T-cell (primary cell): ENCODE data around the gene GPHN. TPM values are rescaled to one million over a fixed set of nuclear protein-coding genes. Genes with fewer than 3 reads are reported as not detected.
A peak's percentile ranks its signal among the peaks of the same experiment; 100 is the strongest.

Experiments used
- ATAC-seq, 4 experiments: fragments of 200-7000 bp in 3 of 4; fragments of 150-1000 bp in 1 of 4; cut with Tn5 transposase; replicated peaks in 1 of 4; 1 replicate in 3 of 4; 2 replicates in 1 of 4; pipeline ENCODE4 v1.10.0; 2021; ENCODE audit warnings: moderate library complexity in 3 of 4, mild to moderate bottlenecking in 2 of 4, moderate number of reproducible peaks in 1 of 4
- CTCF ChIA-PET, 2 donors: fragments of 300-600 bp; sonication (Branson Sonifier 250); formaldehyde crosslinking; loops; one replicate each; lab custom pipeline; 2022; ENCODE audit warnings: antibody characterized with exemption in 2 of 2; lab: Charles Lee
- POLR2A ChIA-PET, 2 donors: fragments of 300-600 bp; sonication (Branson Sonifier 250); formaldehyde crosslinking; loops; one replicate each; lab custom pipeline; 2022; ENCODE audit warnings: antibody characterized with exemption in 2 of 2; lab: Charles Lee
- DNase-seq, 35 experiments: peaks; one replicate each; pipeline versions ENCODE4 v3.0.0 to v3.0.0-alpha.2; 2013 to 2023
- H3K27ac ChIP-seq: one replicate; pipeline ENCODE4 v1.5.1; 2013; ENCODE audit warnings: low read length
- H3K27me3 ChIP-seq, 2 experiments: replicated peaks in 1 of 2; 1 replicate in 1 of 2; 2 replicates in 1 of 2; pipeline versions ENCODE4 v1.6.1 to v1.7.0; 2013; ENCODE audit warnings: low read length in 1 of 2, mixed read lengths in 1 of 2; ENCODE audit not compliant: control insufficient read depth in 2 of 2, insufficient read depth in 2 of 2; ENCODE audit errors: extremely low read depth in 1 of 2
- H3K36me3 ChIP-seq, 2 donors: 1 replicate in 1 of 2; 2 replicates in 1 of 2; pipeline versions ENCODE4 v1.6.1 to v1.7.0; 2013; ENCODE audit warnings: low read length in 1 of 2; ENCODE audit not compliant: control insufficient read depth in 2 of 2, insufficient read depth in 1 of 2; ENCODE audit errors: extremely low read depth in 1 of 2
- H3K4me1 ChIP-seq, 2 experiments: 1 replicate in 1 of 2; 2 replicates in 1 of 2; pipeline versions ENCODE4 v1.6.1 to v1.7.0; 2013; ENCODE audit warnings: low read length in 2 of 2, mixed read lengths in 1 of 2; ENCODE audit not compliant: insufficient read depth in 2 of 2, control insufficient read depth in 1 of 2; ENCODE audit errors: extremely low read depth in 1 of 2
- H3K4me3 ChIP-seq, 2 donors: 1 replicate in 1 of 2; 2 replicates in 1 of 2; pipeline versions ENCODE4 v1.5.1 to v1.7.0; 2013; ENCODE audit warnings: mild to moderate bottlenecking in 2 of 2, low read length in 1 of 2, moderate library complexity in 1 of 2; ENCODE audit not compliant: control insufficient read depth in 1 of 2; ENCODE audit errors: extremely low read depth in 1 of 2
- H3K9me3 ChIP-seq: 2 replicates; pipeline ENCODE4 v1.7.0; 2013
- H3K27ac Mint-ChIP-seq, 2 donors: one replicate each; pipeline ENCODE4 v1.8.0; 2020 to 2021; ENCODE audit warnings: mild to moderate bottlenecking in 2 of 2, mixed read lengths in 2 of 2
- H3K27me3 Mint-ChIP-seq, 2 donors: one replicate each; pipeline ENCODE4 v1.8.0; 2021 to 2022; ENCODE audit warnings: mixed read lengths in 2 of 2
- H3K36me3 Mint-ChIP-seq: one replicate; pipeline ENCODE4 v1.8.0; 2021; ENCODE audit warnings: mixed read lengths
- H3K4me1 Mint-ChIP-seq, 3 donors: one replicate each; pipeline ENCODE4 v1.8.0; 2020 to 2022; ENCODE audit warnings: mixed read lengths in 3 of 3, mild to moderate bottlenecking in 1 of 3
- H3K4me3 Mint-ChIP-seq, 3 donors: one replicate each; pipeline ENCODE4 v1.8.0; 2020 to 2022; ENCODE audit warnings: mild to moderate bottlenecking in 3 of 3, mixed read lengths in 3 of 3, moderate library complexity in 3 of 3
- H3K9me3 Mint-ChIP-seq, 3 donors: one replicate each; pipeline ENCODE4 v1.8.0; 2020 to 2022; ENCODE audit warnings: mixed read lengths in 3 of 3
- WGBS: methylation state at CpG from one replicate; pipeline ENCODE4 v1.1.5; 2013; ENCODE audit warnings: missing lambda C conversion rate; ENCODE audit not compliant: insufficient coverage; 5-methylcytosine and 5-hydroxymethylcytosine counted together
- total RNA-seq, 35 experiments: library from RNA in 6 of 35; stranded (reverse) in 6 of 35; fragments of 120-200 nt in 1 of 35; gene quantifications; one replicate each; pipeline versions ENCODE4 v1.2.1 to v1.2.4 and lab custom pipeline; 2013 to 2026

Gene GPHN
- total RNA-seq, 5 donors from 2014 or later (not counting 1 experiment from before 2014, with no cell fraction given) = 13.9 to 21.1 (median 14.4) TPM

DNA sequence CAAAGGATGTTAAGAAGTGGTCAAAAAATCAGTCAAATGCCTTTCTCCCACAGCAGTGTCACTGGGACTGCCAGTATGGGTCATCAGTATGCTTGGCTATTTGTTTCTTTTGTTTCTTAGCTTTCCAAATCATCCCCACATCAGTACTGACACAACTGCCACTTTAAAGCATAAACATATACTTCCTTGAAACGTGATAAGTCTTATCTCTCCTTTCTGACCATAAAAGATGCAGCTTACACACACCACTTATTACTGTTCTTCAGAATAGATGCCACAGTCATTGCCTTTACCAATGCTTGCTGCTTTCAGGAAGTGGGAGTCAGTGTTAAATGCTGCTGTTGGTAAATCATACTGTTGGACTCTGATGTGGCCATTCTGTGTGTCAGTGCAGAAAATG, 662.7 kb downstream of the GPHN start:
- no peaks in the 10 kb centered on the region for H3K27me3 Mint-ChIP-seq
- ChIA-PET CTCF (interaction anchor here in 1 of 2 donors (0.5 kb wide), 1 partner anchor 191 kb away, joined by 3 read pairs; no protein-coding TSS in a partner anchor), POLR2A (no interaction called here)
- H3K27ac Mint-ChIP-seq = no peak overlapping the region
- H3K4me1 Mint-ChIP-seq = no peaks in the 10 kb centered on the region
- peaks cover 0 to 20% (median 10%) of the 10 kb centered on the region in 3 donors for H3K9me3 Mint-ChIP-seq
- ATAC-seq = no peak
- Histone ChIP-seq H3K9me3 (no peaks in the 10 kb centered on the region), H3K27me3 (no peaks in the 10 kb centered on the region), H3K36me3 (no peaks in the 10 kb centered on the region), H3K27ac (no peak overlapping the region), H3K4me3 (no peak overlapping the region), H3K4me1 (no peaks in the 10 kb centered on the region)
- 71% methylated on average over 1 of the region's 1 CpG for WGBS
- DNase-seq = no peak
- no peak overlapping the region for H3K4me3 Mint-ChIP-seq
- H3K36me3 Mint-ChIP-seq = peaks cover 36% of the 10 kb centered on the region

DNA sequence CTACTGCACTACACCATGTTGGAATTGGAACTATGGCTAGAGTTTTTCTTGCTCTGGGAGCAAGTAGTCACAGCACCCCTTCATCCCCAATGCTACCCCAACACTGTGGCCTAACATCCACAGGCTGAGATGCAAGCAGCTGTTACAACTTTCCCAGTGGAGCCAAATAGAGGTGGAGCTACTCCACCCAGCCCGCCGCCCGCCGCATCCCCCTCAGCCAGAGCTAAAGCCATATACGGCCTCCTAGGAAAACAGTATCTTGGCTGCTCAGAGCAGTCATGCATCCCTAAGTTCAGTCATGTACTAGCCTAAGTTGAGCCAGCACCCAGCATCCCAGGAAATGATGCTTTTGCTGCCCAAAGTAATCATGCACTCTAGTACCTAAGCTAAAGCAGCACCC, 664.1 kb downstream of the GPHN start:
- no peak overlapping the region for H3K4me3 Mint-ChIP-seq
- POLR2A ChIA-PET = no interaction called here

DNA sequence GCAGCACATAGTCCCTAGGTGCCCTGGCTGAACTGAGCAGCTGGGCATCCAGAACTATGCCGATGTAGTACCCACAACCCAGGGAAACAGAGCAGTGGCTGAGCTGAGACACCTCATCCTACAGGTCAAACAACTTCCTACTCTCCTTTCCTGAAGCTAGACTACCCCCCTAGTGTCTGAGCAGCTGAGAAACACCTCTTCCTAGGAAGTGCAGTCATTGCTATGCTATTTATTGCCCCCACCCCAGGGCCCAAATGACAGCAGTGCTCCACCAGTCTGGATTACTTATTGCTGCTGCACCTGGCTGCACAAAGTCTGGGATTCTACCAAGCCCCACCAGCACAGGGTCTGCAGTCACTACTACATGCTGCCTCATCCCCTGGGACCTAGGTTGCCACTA, 664.6 kb downstream of the GPHN start:
- no peak overlapping the region for H3K4me3 Mint-ChIP-seq

More for the DNA sequence above, 664.1 kb downstream of the GPHN start:
- no peaks in the 10 kb centered on the region for H3K9me3 ChIP-seq
- no peak overlapping the region for H3K27ac ChIP-seq
- Mint-ChIP-seq H3K27me3 (no peaks in the 10 kb centered on the region), H3K36me3 (peaks cover 42% of the 10 kb centered on the region), H3K9me3 (peaks cover 3 to 30% (median 12%) of the 10 kb centered on the region in 3 donors), H3K4me1 (no peaks in the 10 kb centered on the region), H3K27ac (no peak overlapping the region)
- H3K27me3 ChIP-seq = no peaks in the 10 kb centered on the region
- H3K36me3 ChIP-seq = no peaks in the 10 kb centered on the region
- CTCF ChIA-PET = interaction anchor here in 1 of 2 donors (1.0 kb wide), 1 partner anchor 114 kb away, joined by 3 read pairs; no protein-coding TSS in a partner anchor
- 98% methylated on average over 5 of the region's 5 CpGs for WGBS
- no peaks in the 10 kb centered on the region for H3K4me1 ChIP-seq
- ATAC-seq (no peak), DNase-seq (no peak)
- no peak overlapping the region for H3K4me3 ChIP-seq

DNA sequence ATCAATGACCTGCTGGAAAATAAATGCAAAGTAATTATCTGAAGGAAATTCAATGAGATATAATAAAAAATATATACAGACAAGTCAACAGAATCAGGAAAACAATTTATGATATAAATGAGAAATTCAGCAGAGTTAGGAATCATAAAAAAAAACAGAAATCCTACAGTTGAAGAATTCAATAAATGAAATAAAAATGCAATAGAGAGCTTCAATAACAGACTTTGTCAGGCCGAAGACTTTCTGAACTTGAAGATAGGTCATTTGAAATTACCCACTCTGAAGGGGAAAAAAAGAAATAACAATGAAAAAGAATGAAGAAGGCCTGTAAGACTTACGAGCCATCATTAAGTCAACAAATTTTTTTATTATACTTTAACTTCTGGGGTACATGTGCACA, 665.8 kb downstream of the GPHN start:
- Mint-ChIP-seq H3K27me3 (no peaks in the 10 kb centered on the region), H3K4me3 (no peak overlapping the region), H3K9me3 (peaks cover 10 to 47% (median 22%) of the 10 kb centered on the region in 3 donors), H3K4me1 (no peaks in the 10 kb centered on the region), H3K27ac (no peak overlapping the region), H3K36me3 (peaks cover 56% of the 10 kb centered on the region)
- POLR2A ChIA-PET = no interaction called here
- no peak for DNase-seq
- no peak overlapping the region for H3K27ac ChIP-seq
- H3K9me3 ChIP-seq = no peaks in the 10 kb centered on the region
- no CpG with 5 or more reads among the region's 2 CpGs for WGBS
- CTCF ChIA-PET = no interaction called here
- no peaks in the 10 kb centered on the region for H3K4me1 ChIP-seq
- no peak overlapping the region for H3K4me3 ChIP-seq
- no peaks in the 10 kb centered on the region for H3K27me3 ChIP-seq
- ATAC-seq = no peak
- H3K36me3 ChIP-seq = no peaks in the 10 kb centered on the region

More for the DNA sequence above, 664.6 kb downstream of the GPHN start:
- Histone ChIP-seq H3K36me3 (no peaks in the 10 kb centered on the region), H3K27me3 (no peaks in the 10 kb centered on the region), H3K9me3 (no peaks in the 10 kb centered on the region), H3K4me1 (no peaks in the 10 kb centered on the region), H3K4me3 (no peak overlapping the region), H3K27ac (no peak overlapping the region)
- Mint-ChIP-seq H3K36me3 (peaks cover 47% of the 10 kb centered on the region), H3K27me3 (no peaks in the 10 kb centered on the region), H3K27ac (no peak overlapping the region), H3K4me1 (no peaks in the 10 kb centered on the region), H3K9me3 (peaks cover 7 to 35% (median 16%) of the 10 kb centered on the region in 3 donors)
- ATAC-seq (no peak), DNase-seq (no peak)
- CTCF ChIA-PET = interaction anchor here in 1 of 2 donors (1.0 kb wide), 1 partner anchor 113 kb away, joined by 3 read pairs; no protein-coding TSS in a partner anchor
- WGBS = 100% methylated on average over 1 of the region's 1 CpG
- POLR2A ChIA-PET = interaction anchor here in 1 of 2 donors (0.6 kb wide), 2 partner anchors 33 to 106 kb away, joined by 3 to 5 read pairs; no protein-coding TSS in a partner anchor

DNA sequence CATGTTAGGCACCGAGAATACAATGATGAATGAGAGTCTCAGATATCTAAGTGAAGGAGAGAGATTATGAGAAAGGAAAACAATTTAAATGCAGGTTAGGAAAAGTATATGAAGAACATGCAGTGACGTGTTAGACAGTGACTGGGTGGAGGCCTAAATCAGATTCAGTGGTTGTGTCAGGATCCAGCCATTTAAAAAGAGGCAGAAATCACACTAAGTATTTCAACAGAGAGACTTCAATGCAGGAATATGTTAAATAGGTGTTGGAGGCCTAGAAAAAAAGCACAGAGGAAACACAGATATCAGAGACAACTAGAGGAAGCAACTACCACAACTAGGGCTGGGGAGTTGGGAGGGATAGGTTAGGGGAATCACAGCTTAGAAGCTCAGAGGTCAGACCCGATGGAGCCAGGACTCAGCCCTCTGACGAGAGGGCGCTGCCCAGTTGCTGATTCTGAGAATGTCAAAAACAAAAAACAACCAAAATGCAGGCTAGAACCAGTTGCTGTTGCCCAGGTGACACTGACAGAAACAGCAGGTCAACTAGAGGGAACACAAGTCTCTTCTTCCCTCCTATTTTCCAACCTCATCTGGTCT, 678.3 kb downstream of the GPHN start:
- Histone ChIP-seq H3K27ac (peak overlapping the region; percentile 47), H3K27me3 (no peaks in the 10 kb centered on the region), H3K4me1 (peaks cover 0 to 7% of the 10 kb centered on the region in 2 experiments), H3K9me3 (no peaks in the 10 kb centered on the region), H3K36me3 (no peaks in the 10 kb centered on the region), H3K4me3 (no peak overlapping the region)
- Mint-ChIP-seq H3K4me1 (peaks cover 7 to 8% (median 8%) of the 10 kb centered on the region in 3 donors), H3K27me3 (no peaks in the 10 kb centered on the region), H3K27ac (no peak overlapping the region), H3K9me3 (no peaks in the 10 kb centered on the region), H3K4me3 (no peak overlapping the region), H3K36me3 (peaks cover 9% of the 10 kb centered on the region)
- 90% methylated on average over 3 of the region's 5 CpGs for WGBS
- ChIA-PET CTCF (interaction anchor here in 1 of 2 donors (1.0 kb wide), 1 partner anchor 100 kb away, joined by 3 read pairs; no protein-coding TSS in a partner anchor), POLR2A (no interaction called here)
- ATAC-seq (peak in 3 of 4 experiments; percentile 48 to 57 (median 53)), DNase-seq (no peak)

DNA sequence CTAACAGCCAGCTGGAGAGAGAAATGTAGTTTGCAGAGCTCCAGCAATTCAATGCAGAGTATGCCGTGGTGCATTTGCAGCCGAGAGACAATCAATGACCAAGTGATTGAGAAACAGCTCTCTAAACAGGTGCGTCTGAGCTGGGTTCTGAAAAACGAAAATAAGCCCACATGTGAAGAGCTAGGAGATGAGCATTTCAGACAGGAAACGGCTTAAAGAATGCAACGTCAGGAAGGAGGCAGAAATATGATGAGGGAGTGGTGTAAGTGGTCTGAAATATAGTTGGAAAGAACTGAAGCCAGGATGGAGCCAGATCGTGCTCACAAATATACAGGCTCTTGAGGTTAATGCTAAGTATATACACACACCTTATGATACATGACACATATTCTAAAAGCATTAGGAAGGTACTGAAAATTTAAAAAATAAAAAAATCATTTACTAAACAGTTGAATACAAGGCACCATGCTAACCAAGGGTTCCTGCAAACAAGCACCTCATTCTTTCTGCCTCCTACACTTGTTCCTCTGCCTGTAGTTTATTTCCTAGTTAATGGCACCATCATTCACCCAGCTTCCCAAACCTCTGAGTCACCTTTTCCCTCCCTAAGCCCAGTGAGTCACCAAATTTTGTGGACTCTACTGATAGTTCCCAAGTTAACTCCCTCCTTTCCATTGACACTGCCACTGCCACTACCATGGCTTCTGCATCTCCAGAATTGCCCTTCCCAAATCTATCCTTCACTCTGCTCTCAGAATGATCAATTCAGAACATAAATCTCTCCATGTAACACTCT, 679.0 kb downstream of the GPHN start:
- peaks cover 4% of the 10 kb centered on the region for H3K36me3 Mint-ChIP-seq
- 31% methylated on average over 5 of the region's 7 CpGs for whole genome bisulfite sequencing
- DNase-seq (peak in 1 of 35 experiments; percentile 8), ATAC-seq (peak; percentile 50 to 78 (median 66))
- Histone ChIP-seq H3K27ac (peak overlapping the region; percentile 47), H3K4me1 (peaks cover 0 to 7% of the 10 kb centered on the region in 2 experiments), H3K36me3 (no peaks in the 10 kb centered on the region), H3K4me3 (no peak overlapping the region), H3K9me3 (no peaks in the 10 kb centered on the region), H3K27me3 (no peaks in the 10 kb centered on the region)
- POLR2A ChIA-PET = no interaction called here
- H3K4me3 Mint-ChIP-seq = no peak overlapping the region
- CTCF ChIA-PET = interaction anchor here in 1 of 2 donors (1.0 kb wide), 1 partner anchor 99 kb away, joined by 3 read pairs; no protein-coding TSS in a partner anchor
- H3K4me1 Mint-ChIP-seq = peaks cover 7 to 8% (median 8%) of the 10 kb centered on the region in 3 donors
- H3K27ac Mint-ChIP-seq = no peak overlapping the region
- H3K27me3 Mint-ChIP-seq = no peaks in the 10 kb centered on the region
- no peaks in the 10 kb centered on the region for H3K9me3 Mint-ChIP-seq
